Brain microvascular endothelial cell (primary cell): ENCODE data around the gene C3orf80.
"Not testable (repeated sequence)": the region's sequence is repeated elsewhere in the genome, so short reads cannot be mapped to it uniquely, and the experiment has no call there.

ENCODE experiments used
- DNase-seq: peaks from one replicate; pipeline ENCODE4 v3.0.0-alpha.2; 2020
- H3K27ac ChIP-seq: fragments of 250-450 bp; sonication (Bioruptor Pico); 2 replicates; pipeline ENCODE4 v1.5.1; 2020; ENCODE audit warnings: mild to moderate bottlenecking, moderate library complexity
- H3K27me3 ChIP-seq: fragments of 250-450 bp; sonication (Bioruptor Pico); replicated peaks from 2 replicates; pipeline ENCODE4 v1.5.1; 2020; ENCODE audit warnings: mild to moderate bottlenecking
- H3K36me3 ChIP-seq: fragments of 250-450 bp; sonication (Bioruptor Pico); replicated peaks from 2 replicates; pipeline ENCODE4 v1.5.1; 2020; ENCODE audit warnings: mild to moderate bottlenecking
- H3K4me3 ChIP-seq: 2 replicates; pipeline ENCODE4 v1.5.1; 2011; ENCODE audit warnings: low read depth, mild to moderate bottlenecking, control low read depth, low read length, moderate library complexity
- in situ Hi-C: cut with HindIII; loops from 2 replicates; pipeline ENCODE4 v1.10.0; 2017; ENCODE audit warnings: low sequenced_read_pairs, low pct_ligation_motif_present
- TF ChIP-seq, protein P1 (sequence below): IDR thresholded peaks from 2 replicates; pipeline ENCODE4 v1.5.1; 2011; ENCODE audit warnings: low read depth, mild to moderate bottlenecking, moderate library complexity, low read length, control low read depth, inconsistent platforms; ENCODE audit errors: missing control alignments

Gene C3orf80

DNA sequence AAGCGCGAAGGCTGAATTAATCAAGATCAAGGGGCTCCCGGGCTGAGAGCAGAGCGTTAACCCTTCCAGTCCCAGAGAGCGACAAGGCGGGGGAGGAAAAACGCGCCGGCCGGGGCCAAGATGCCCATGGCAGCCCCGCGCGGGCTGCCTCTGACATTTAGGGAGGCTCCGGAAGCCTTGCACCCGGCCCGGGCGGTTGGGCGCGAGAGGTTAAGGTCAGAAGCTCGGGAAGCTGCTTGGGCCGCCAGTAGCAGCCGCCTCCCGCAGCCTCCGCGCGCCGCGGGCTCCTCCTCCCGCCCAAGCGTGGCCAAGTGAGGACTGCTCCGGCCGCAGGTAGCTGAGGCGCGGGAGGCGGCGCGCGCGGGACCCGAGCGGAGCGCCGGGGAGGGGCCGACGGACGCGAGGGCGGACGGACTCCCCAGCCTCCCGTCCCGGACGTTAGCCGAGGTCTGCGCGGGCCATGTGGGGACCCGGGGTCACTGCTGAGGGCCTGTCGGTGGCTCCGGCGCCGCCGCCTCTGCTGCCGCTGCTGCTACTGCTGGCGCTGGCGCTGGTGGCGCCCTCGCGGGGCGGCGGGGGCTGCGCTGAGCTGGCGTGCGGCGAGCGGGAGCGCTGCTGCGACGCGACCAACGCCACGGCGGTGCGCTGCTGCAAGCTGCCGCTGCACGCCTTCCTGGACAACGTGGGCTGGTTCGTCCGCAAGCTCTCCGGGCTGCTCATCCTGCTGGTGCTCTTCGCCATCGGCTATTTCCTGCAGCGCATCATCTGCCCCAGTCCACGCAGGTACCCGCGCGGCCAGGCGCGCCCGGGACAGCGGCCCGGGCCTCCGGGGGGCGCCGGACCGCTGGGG, at the start of gene C3orf80:
TSS of gene C3orf80 (plus strand) at position 247 of the 850 bp plus-strand sequence. CDS start at position 461, 214 bp downstream.
- in situ Hi-C loops: no loop called here
- TF ChIP-seq, protein P1, sequence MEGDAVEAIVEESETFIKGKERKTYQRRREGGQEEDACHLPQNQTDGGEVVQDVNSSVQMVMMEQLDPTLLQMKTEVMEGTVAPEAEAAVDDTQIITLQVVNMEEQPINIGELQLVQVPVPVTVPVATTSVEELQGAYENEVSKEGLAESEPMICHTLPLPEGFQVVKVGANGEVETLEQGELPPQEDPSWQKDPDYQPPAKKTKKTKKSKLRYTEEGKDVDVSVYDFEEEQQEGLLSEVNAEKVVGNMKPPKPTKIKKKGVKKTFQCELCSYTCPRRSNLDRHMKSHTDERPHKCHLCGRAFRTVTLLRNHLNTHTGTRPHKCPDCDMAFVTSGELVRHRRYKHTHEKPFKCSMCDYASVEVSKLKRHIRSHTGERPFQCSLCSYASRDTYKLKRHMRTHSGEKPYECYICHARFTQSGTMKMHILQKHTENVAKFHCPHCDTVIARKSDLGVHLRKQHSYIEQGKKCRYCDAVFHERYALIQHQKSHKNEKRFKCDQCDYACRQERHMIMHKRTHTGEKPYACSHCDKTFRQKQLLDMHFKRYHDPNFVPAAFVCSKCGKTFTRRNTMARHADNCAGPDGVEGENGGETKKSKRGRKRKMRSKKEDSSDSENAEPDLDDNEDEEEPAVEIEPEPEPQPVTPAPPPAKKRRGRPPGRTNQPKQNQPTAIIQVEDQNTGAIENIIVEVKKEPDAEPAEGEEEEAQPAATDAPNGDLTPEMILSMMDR: peak; percentile 1
- H3K36me3 ChIP-seq: no peaks in the 10 kb centered on the region
- H3K27ac ChIP-seq: no peak within 1 kb of the TSS
- no peak for DNase-seq
- peaks cover 30% of the 10 kb centered on the region for H3K27me3 ChIP-seq
- peak within 1 kb of the TSS; percentile 53 for H3K4me3 ChIP-seq

GRCh38 chr3:160176923-160177322, 48.3 kb upstream of the C3orf80 start:
- Histone ChIP-seq H3K27me3 (no peaks in the 10 kb centered on the region), H3K4me3 (no peak overlapping the region), H3K36me3 (no peaks in the 10 kb centered on the region), H3K27ac (no peak overlapping the region)
- TF ChIP-seq, protein P1: no peak
- in situ Hi-C loops: no loop called here
- DNase-seq: no peak

DNA sequence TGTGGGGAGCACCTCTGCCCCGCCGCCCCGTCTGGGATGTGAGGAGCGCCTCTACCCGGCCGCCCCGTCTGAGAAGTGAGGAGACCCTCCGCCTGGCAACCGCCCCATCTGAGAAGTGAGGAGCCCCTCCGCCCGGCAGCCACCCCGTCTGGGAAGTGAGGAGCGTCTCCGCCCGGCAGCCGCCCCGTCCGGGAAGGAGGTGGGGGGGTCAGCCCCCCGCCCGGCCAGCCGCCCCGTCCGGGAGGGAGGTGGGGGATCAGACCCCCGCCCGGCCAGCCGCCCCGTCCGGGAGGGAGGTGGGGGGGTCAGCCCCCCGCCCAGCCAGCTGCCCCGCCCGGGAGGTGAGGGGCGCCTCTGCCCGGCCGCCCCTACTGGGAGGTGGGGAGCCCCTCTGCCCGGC, 46.6 kb upstream of the C3orf80 start:
- DNase-seq, in situ Hi-C loops, H3K4me3 ChIP-seq, H3K27ac ChIP-seq, H3K36me3 ChIP-seq, H3K27me3 ChIP-seq: not testable (repeated sequence)

- in situ Hi-C loops, H3K27ac ChIP-seq, H3K4me3 ChIP-seq: not testable (repeated sequence)
Observed at GRCh38 chr3:160179403-160179802, 45.8 kb upstream of the C3orf80 start.

GRCh38 chr3:160179906-160180305, 45.3 kb upstream of the C3orf80 start:
- no peak overlapping the region for H3K4me3 ChIP-seq
- TF ChIP-seq, protein P1: no peak
- in situ Hi-C loops: no loop called here
- no peak overlapping the region for H3K27ac ChIP-seq
- no peak for DNase-seq
- no peaks in the 10 kb centered on the region for H3K27me3 ChIP-seq
- no peaks in the 10 kb centered on the region for H3K36me3 ChIP-seq

More at GRCh38 chr3:160179403-160179802, 45.8 kb upstream of the C3orf80 start:
- H3K36me3 ChIP-seq, DNase-seq, H3K27me3 ChIP-seq: not testable (repeated sequence)

DNA sequence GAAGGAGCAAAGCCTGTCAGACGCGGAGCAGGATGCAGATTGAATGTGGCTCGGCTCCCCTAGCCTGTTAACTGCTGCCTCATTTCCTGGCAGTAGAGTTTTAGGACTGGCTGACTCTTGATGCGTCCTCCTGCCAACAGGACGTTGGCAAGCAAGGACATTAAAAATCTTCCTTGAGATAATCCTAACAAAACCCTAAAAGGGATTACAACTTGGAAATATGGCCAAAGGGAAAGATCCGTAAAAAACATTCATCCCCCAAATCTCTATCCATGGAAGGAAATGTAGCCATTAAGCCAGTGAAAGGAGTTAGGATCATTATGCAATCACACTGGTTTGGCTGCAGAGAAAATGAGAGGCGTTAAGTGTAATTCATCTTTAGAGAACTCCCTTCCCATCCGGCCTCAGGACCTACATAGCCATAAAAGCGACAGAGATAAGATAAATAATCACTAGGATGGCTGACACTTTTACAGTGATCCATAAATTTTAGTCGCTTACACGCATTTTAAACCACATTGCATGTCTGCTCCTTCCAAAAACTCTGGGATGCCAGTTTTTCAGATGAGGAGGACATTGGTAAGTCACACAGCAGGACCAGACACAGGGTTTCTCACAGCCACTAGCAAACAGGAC, 44.5 kb upstream of the C3orf80 start:
- Histone ChIP-seq H3K27me3 (no peaks in the 10 kb centered on the region), H3K4me3 (no peak overlapping the region), H3K36me3 (no peaks in the 10 kb centered on the region), H3K27ac (no peak overlapping the region)
- no peak for DNase-seq
- in situ Hi-C loops: no loop called here
- TF ChIP-seq, protein P1: no peak
